ENCODE results near the gene CCDC110. TPM values are rescaled to one million over a fixed set of nuclear protein-coding genes. Genes with fewer than 3 reads are reported as not detected.
A peak's percentile ranks its signal among the peaks of the same experiment; 100 is the strongest.
"Not testable (repeated sequence)": the region's sequence is repeated elsewhere in the genome, so short reads cannot be mapped to it uniquely, and the experiment has no call there.

CCDC110 gene
- 0.19 and 0.22 TPM in 2 replicates for polyA plus RNA-seq (2014; cell fraction: cytosol; rRNA removed)
- 0.40 and 0.93 TPM in 2 replicates for polyA plus RNA-seq (2014; cell fraction: nucleus; rRNA removed)

- peak; percentile 82 for DNase-seq (ENCODE audit: low spot score)
Observed at GRCh38 chr4:185471235-185472102, at the start of gene CCDC110. Gene CCDC110, minus strand, starts transcription at chr4:185471733. Its CDS starts 50 bp downstream, at chr4:185471683.

GRCh38 chr4:185520119-185520518 is 48.6 kb upstream of the CCDC110 start:
- DNase-seq (ENCODE audit: low spot score), result no peak

- DNase-seq (ENCODE audit: low spot score), result no peak
Observed at GRCh38 chr4:185518494-185518893, 47.0 kb upstream of the CCDC110 start.

GRCh38 chr4:185518069-185518468 is 46.5 kb upstream of the CCDC110 start:
- DNase-seq (ENCODE audit: low spot score), result no peak

- no peak for DNase-seq (ENCODE audit: low spot score)
Observed at GRCh38 chr4:185515248-185515647, 43.7 kb upstream of the CCDC110 start.

- no peak for DNase-seq (ENCODE audit: low spot score)
Observed at GRCh38 chr4:185514182-185514697, 42.7 kb upstream of the CCDC110 start.

GRCh38 chr4:185513489-185514181 is 42.1 kb upstream of the CCDC110 start:
- no peak for DNase-seq (ENCODE audit: low spot score)

- no peak for DNase-seq (ENCODE audit: low spot score)
Observed at GRCh38 chr4:185512516-185512915, 41.0 kb upstream of the CCDC110 start.

GRCh38 chr4:185511243-185511642 is 39.7 kb upstream of the CCDC110 start:
- not testable (repeated sequence) for DNase-seq (ENCODE audit: low spot score)

GRCh38 chr4:185510806-185511205 is 39.3 kb upstream of the CCDC110 start:
- no peak for DNase-seq (ENCODE audit: low spot score)

GRCh38 chr4:185508181-185508580 is 36.6 kb upstream of the CCDC110 start:
- no peak for DNase-seq (ENCODE audit: low spot score)

- no peak for DNase-seq (ENCODE audit: low spot score)
Observed at GRCh38 chr4:185506422-185506821, 34.9 kb upstream of the CCDC110 start.

- no peak for DNase-seq (ENCODE audit: low spot score)
Observed at GRCh38 chr4:185504098-185505047, 32.8 kb upstream of the CCDC110 start.

GRCh38 chr4:185502386-185502785 is 30.9 kb upstream of the CCDC110 start:
- DNase-seq (ENCODE audit: low spot score), result no peak

GRCh38 chr4:185500576-185500975 is 29.0 kb upstream of the CCDC110 start:
- no peak for DNase-seq (ENCODE audit: low spot score)

GRCh38 chr4:185500035-185500434 is 28.5 kb upstream of the CCDC110 start:
- DNase-seq (ENCODE audit: low spot score), result no peak

GRCh38 chr4:185488650-185489049 is 17.1 kb upstream of the CCDC110 start:
- no peak for DNase-seq (ENCODE audit: low spot score)

GRCh38 chr4:185481401-185481800 is 9.9 kb upstream of the CCDC110 start:
- no peak for DNase-seq (ENCODE audit: low spot score)

GRCh38 chr4:185480016-185480732 is 8.6 kb upstream of the CCDC110 start:
- no peak for DNase-seq (ENCODE audit: low spot score)

- no peak for DNase-seq (ENCODE audit: low spot score)
Observed at GRCh38 chr4:185479507-185479971, 8.0 kb upstream of the CCDC110 start.

Measured in SK-N-DZ (cell line).